Measurements from ENCODE around the gene GLRX. TPM values are rescaled to one million over a fixed set of nuclear protein-coding genes. Genes with fewer than 3 reads are reported as not detected.

Gene GLRX
- total and polyA plus RNA-seq, 2 of the 13 experiments (the other 11 are each of a cell fraction or from before 2014, with no cell fraction given): 63.8 to 499 TPM

DNA sequence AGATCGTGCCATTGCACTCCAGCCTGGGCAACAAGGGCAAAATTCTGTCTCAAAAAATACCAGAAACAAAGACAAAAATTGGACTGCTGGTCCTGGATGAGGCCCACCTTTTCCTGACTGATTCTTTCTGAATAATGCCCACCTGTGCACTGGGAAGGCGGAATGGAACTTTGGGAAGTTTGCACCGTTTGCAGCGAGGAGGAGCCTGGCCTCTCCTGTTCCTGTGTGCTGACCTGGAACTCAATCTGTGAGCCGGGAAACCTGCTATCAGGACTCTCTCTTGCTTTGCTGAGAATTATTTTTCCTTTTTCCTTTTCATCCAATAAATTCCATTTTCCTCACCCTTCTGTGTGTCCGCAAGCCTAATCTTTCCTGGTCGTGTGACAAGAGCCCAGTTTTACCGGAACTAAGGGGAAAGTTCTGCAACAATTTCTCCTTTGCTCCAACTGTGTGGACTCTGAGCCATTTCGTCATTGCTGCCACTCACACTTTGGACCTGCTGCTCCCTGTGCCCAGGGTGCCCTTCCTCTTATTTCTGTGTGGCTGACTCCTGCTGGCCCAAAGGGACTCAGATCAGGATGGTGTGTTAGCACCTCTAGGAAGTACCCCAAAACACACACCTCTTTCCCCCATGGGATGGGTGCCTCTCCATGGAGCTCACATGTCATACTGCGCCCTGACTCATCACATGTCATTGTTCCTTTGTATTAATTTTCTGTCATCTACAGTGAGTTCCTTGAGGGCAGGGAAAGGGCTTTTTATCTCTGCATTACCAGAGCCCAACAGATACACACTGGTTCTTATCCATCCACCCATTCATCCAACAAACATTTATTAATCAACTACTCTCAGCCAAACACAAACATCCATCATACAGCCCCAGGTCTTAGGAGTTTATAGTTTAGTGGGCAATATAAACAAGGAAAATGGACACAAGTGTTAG, 4.7 kb upstream of the GLRX start (continued):
- TF ChIP-seq, protein P1, sequence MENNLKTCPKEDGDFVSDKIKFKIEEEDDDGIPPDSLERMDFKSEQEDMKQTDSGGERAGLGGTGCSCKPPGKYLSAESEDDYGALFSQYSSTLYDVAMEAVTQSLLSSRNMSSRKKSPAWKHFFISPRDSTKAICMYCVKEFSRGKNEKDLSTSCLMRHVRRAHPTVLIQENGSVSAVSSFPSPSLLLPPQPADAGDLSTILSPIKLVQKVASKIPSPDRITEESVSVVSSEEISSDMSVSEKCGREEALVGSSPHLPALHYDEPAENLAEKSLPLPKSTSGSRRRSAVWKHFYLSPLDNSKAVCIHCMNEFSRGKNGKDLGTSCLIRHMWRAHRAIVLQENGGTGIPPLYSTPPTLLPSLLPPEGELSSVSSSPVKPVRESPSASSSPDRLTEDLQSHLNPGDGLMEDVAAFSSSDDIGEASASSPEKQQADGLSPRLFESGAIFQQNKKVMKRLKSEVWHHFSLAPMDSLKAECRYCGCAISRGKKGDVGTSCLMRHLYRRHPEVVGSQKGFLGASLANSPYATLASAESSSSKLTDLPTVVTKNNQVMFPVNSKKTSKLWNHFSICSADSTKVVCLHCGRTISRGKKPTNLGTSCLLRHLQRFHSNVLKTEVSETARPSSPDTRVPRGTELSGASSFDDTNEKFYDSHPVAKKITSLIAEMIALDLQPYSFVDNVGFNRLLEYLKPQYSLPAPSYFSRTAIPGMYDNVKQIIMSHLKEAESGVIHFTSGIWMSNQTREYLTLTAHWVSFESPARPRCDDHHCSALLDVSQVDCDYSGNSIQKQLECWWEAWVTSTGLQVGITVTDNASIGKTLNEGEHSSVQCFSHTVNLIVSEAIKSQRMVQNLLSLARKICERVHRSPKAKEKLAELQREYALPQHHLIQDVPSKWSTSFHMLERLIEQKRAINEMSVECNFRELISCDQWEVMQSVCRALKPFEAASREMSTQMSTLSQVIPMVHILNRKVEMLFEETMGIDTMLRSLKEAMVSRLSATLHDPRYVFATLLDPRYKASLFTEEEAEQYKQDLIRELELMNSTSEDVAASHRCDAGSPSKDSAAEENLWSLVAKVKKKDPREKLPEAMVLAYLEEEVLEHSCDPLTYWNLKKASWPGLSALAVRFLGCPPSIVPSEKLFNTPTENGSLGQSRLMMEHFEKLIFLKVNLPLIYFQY (CRISPR knock-in tag; IDR thresholded peaks at IDR 0.05; ENCODE audit: borderline replicate concordance): peak; percentile 90; the same call in 1 of the 2 replicates
- TF ChIP-seq, protein P2, sequence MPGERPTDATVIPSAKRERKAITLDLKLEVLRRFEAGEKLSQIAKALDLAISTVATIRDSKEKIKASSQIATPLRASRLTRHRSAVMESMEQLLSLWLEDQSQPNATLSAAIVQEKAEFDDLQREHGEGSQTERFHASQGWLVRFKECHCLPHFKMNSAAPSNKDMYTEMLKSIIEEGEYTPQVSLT (CRISPR knock-in tag; IDR thresholded peaks at IDR 0.05; ENCODE audit: borderline replicate concordance, low read depth): no peak
- TF ChIP-seq POLR2AphosphoS5 (IDR thresholded peaks at IDR 0.05; ENCODE audit: low read depth, low read length): peak; percentile 66
- TF ChIP-seq PHB2 (IDR thresholded peaks at IDR 0.05; ENCODE audit: partially characterized antibody): no peak
- TF ChIP-seq, protein P3, sequence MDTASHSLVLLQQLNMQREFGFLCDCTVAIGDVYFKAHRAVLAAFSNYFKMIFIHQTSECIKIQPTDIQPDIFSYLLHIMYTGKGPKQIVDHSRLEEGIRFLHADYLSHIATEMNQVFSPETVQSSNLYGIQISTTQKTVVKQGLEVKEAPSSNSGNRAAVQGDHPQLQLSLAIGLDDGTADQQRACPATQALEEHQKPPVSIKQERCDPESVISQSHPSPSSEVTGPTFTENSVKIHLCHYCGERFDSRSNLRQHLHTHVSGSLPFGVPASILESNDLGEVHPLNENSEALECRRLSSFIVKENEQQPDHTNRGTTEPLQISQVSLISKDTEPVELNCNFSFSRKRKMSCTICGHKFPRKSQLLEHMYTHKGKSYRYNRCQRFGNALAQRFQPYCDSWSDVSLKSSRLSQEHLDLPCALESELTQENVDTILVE (CRISPR knock-in tag; IDR thresholded peaks at IDR 0.05): peak; percentile 75; the same call in 1 of the 2 replicates
- TF ChIP-seq, protein P4, sequence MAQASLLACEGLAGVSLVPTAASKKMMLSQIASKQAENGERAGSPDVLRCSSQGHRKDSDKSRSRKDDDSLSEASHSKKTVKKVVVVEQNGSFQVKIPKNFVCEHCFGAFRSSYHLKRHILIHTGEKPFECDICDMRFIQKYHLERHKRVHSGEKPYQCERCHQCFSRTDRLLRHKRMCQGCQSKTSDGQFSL (CRISPR knock-in tag; IDR thresholded peaks at IDR 0.05): 0 out of 2 replicates have a peak, but pooled peaks have one; percentile 44
- TF ChIP-seq STAG1 (CRISPR knock-in tag; IDR thresholded peaks at IDR 0.05): peak; percentile 36
- peak; percentile 68; the same call in 1 of the 2 replicates for TF ChIP-seq ARNT2 (CRISPR knock-in tag; IDR thresholded peaks at IDR 0.05; ENCODE audit: low read depth)
- TF ChIP-seq SAP130 (CRISPR knock-in tag; IDR thresholded peaks at IDR 0.05; ENCODE audit: low read depth): peak; percentile 88
- TF ChIP-seq ZNF33A (CRISPR knock-in tag; IDR thresholded peaks at IDR 0.05; ENCODE audit: borderline replicate concordance): no peak
- TF ChIP-seq HOXA5 (CRISPR knock-in tag; IDR thresholded peaks at IDR 0.05): peak; percentile 94
- peak; percentile 55; the same call in 1 of the 2 replicates for TF ChIP-seq ZNF761 (CRISPR knock-in tag; conservative IDR thresholded peaks at IDR 0.05)
- no peak for TF ChIP-seq CBX2 (IDR thresholded peaks at IDR 0.05; ENCODE audit: low read depth, low read length)
- TF ChIP-seq CBX2 (CRISPR knock-in tag; IDR thresholded peaks at IDR 0.05; ENCODE audit: low read depth): no peak
- peak; percentile 28; the same call in 1 of the 2 replicates for TF ChIP-seq ZNF292 (CRISPR knock-in tag; IDR thresholded peaks at IDR 0.05; ENCODE audit: borderline replicate concordance, low read depth)
- no peak for TF ChIP-seq U2AF2 (IDR thresholded peaks at IDR 0.05; ENCODE audit: low read depth, low read length)
- TF ChIP-seq CEBPB (IDR thresholded peaks at IDR 0.05; ENCODE audit: borderline replicate concordance, low read depth, low read length): peak; percentile 96
- TF ChIP-seq ZFP90 (CRISPR knock-in tag; IDR thresholded peaks at IDR 0.05; ENCODE audit: borderline replicate concordance): peak; percentile 61; the same call in 1 of the 2 replicates
- TF ChIP-seq, protein P5, sequence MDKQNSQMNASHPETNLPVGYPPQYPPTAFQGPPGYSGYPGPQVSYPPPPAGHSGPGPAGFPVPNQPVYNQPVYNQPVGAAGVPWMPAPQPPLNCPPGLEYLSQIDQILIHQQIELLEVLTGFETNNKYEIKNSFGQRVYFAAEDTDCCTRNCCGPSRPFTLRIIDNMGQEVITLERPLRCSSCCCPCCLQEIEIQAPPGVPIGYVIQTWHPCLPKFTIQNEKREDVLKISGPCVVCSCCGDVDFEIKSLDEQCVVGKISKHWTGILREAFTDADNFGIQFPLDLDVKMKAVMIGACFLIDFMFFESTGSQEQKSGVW (CRISPR knock-in tag; IDR thresholded peaks at IDR 0.05; ENCODE audit: borderline replicate concordance): no peak
- TF ChIP-seq, protein P6, sequence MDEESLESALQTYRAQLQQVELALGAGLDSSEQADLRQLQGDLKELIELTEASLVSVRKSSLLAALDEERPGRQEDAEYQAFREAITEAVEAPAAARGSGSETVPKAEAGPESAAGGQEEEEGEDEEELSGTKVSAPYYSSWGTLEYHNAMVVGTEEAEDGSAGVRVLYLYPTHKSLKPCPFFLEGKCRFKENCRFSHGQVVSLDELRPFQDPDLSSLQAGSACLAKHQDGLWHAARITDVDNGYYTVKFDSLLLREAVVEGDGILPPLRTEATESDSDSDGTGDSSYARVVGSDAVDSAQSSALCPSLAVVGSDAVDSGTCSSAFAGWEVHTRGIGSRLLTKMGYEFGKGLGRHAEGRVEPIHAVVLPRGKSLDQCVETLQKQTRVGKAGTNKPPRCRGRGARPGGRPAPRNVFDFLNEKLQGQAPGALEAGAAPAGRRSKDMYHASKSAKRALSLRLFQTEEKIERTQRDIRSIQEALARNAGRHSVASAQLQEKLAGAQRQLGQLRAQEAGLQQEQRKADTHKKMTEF (CRISPR knock-in tag; IDR thresholded peaks at IDR 0.05): peak; percentile 85

All from HepG2 (cell line).